Stimulated activated CD4-positive, alpha-beta T cell treated with anti-CD3 and anti-CD28 coated beads, Interleukin-1b, Interleukin-23, amount 100 ng/mL, for 1 hour (primary cell): ENCODE results near the gene AADAC.
"Not testable (repeated sequence)": the region's sequence is repeated elsewhere in the genome, so short reads cannot be mapped to it uniquely, and the experiment has no call there.

Source experiments
- DNase-seq, 2 donors: peaks; one replicate each; pipeline ENCODE4 v3.0.0-alpha.2; 2020; ENCODE audit warnings: low read depth in 2 of 2

Gene AADAC

GRCh38 chr3:151796105-151796680, 17.7 kb upstream of the AADAC start:
- no peak for DNase-seq

GRCh38 chr3:151798466-151798865, 15.4 kb upstream of the AADAC start:
- DNase-seq = no peak

GRCh38 chr3:151800431-151800830, 13.5 kb upstream of the AADAC start:
- DNase-seq = no peak

GRCh38 chr3:151804267-151804666, 9.6 kb upstream of the AADAC start:
- no peak for DNase-seq

- no peak for DNase-seq
Measured at GRCh38 chr3:151806838-151807237, 7.1 kb upstream of the AADAC start.

GRCh38 chr3:151808926-151809325, 5.0 kb upstream of the AADAC start:
- not testable (repeated sequence) for DNase-seq

GRCh38 chr3:151811474-151811873, 2.4 kb upstream of the AADAC start:
- DNase-seq = no peak

GRCh38 chr3:151814588-151814987, 672 bp downstream of the AADAC start:
- DNase-seq = no peak

GRCh38 chr3:151816091-151816604, 2.2 kb downstream of the AADAC start:
- no peak for DNase-seq

- DNase-seq = no peak
Measured at GRCh38 chr3:151817473-151817872, 3.6 kb downstream of the AADAC start.

- DNase-seq = no peak
Measured at GRCh38 chr3:151818361-151818760, 4.4 kb downstream of the AADAC start.

GRCh38 chr3:151819910-151820309, 6.0 kb downstream of the AADAC start:
- DNase-seq = no peak

- no peak for DNase-seq
Measured at GRCh38 chr3:151827816-151828215, 13.9 kb downstream of the AADAC start.

- DNase-seq = no peak
Measured at GRCh38 chr3:151835751-151836525, 22.0 kb downstream of the AADAC start.

- DNase-seq = no peak
Measured at GRCh38 chr3:151837057-151837456, 23.1 kb downstream of the AADAC start.

- peak in 1 of 2 donors; percentile 0 for DNase-seq
Measured at GRCh38 chr3:151838574-151839312, 24.8 kb downstream of the AADAC start.

- no peak for DNase-seq
Measured at GRCh38 chr3:151839313-151839631, 25.4 kb downstream of the AADAC start.

- DNase-seq = no peak
Measured at GRCh38 chr3:151841801-151842200, 27.9 kb downstream of the AADAC start.

GRCh38 chr3:151843275-151843674, 29.4 kb downstream of the AADAC start:
- no peak for DNase-seq

- DNase-seq = no peak
Measured at GRCh38 chr3:151845306-151845905, 31.5 kb downstream of the AADAC start.

GRCh38 chr3:151850065-151850464, 36.1 kb downstream of the AADAC start:
- not testable (repeated sequence) for DNase-seq

- no peak for DNase-seq
Measured at GRCh38 chr3:151852074-151852811, 38.3 kb downstream of the AADAC start.
